HG03175 (cell line): ENCODE measurements around the gene BTBD2.

Experiments
- ATAC-seq: cut with Tn5 transposase; IDR thresholded peaks from one replicate; pipeline ENCODE4 v1.9.1; 2021; ENCODE audit warnings: mild to moderate bottlenecking, moderate library complexity; ENCODE audit not compliant: unreplicated experiment

Gene BTBD2

DNA sequence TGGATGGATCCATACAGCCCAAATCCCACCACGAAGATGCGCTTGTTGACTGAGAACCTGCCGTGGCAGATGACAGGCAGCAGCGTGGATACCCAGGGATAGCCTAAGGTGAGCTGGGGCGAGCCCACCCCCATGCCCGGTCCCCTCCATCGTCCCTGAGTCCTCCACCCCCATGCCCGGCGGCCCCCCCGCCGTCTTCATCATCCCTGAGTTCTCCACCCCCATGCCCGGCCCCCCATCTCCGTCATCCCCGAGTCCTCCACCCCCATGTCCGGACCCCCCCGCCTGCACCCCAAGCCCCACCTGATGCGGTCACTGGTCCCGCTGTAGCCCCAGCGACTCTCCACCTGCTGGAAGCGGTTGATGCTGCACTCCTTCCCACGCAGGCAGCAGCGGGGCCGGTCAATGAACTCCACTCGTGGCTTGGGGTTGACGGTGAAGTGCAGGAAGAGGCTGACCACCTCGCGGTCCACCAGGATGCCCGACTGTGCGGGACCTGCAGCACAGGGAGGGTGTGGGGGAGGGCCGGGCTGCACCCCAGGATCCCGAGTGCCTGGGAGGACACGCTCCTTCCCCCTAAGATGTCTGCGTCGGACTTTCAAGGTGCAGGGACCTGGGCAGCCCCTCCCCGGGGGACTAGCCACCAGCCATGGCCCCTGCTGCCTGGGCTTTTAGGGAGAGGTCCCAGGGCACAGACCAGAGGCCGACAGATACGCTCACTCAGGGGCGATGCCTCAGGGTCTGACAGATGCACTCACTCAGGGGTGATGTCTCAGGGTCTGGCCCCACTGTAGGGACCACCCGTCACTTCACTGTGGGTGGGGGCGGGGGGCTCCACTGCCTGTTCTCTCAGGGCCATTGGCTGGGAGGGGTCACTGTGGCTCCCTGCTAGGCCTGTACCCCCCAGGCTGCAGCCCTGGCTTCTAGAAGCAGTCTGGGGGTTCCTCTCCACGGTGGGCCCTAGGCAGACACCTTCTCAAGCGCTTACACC, 28.0 kb downstream of the BTBD2 start:
- ATAC-seq = no peak

DNA sequence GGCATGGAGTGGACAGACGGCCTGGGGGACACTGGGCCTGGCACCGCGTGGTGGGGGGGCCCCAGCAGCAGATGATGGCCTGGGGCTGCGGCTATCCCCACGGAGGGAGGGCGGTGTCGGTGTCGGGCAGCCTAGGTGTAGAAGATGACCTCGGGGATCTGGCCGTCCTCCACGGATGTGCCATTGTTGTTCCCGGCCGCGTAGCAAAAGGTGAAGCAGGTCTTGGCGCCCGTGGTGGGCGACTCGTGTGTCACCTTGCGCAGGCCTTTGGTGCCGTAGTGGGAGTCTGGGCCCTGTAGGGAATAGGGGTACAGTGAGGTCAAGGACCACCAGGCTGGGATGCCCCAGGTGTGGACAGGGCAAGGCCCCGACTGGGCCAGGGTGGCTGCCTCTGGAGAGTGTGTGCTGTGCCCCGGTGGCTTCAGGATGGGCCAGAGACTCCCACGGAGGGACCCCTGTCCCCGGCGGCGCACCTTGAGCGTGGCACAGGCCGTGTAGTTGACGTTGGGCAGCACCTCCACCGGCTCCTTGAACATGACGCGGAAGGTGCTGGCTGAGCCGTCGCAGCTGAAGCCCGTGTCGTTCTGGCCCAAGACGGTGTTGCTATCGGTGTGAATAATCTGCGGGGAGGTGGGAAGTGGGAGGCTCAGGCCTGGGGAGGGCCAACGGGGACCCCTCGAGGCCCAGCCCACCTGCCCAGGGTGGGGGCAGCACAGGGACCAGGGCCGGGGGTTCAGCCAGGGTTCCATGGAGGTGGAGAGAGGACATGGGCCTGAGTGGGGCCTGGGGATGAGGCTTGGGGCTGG, 29.0 kb downstream of the BTBD2 start:
- ATAC-seq = no peak

DNA sequence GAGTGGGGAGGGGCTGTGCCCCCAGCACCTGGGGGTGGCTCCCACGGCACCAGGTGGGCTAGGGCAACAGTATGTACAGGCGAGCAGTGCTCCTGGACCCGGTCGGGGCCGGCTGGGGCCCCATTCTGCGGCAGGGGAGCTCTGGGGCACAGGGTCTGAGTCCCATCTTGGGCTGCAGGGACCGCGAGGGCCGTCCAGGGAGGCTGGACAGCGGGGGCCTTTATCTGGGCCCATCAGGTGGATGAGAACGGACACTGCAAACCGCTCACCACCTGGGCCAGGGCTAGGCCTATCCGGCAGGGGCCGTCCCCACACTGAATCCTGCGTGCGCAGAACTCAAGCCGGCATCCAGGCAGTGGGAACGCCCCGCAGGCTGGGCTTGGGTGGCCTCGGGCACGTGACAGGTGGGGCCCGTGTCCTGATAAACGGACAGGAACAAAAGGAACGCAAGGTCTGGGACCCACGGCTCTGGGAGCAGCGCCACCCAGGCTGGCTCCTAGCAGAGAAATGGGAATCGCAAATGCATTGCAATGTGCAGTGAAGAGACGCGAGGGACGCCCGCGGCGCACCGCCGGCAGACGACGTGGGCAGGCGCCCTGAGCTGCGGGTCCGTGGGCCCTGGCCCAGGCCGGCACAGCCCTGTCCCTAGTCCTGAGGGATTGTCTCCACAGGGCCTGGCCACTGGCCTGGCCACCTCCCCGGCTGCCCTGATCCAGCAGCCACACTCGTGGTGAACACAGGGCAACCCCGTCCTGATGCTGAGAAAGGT, 29.7 kb downstream of the BTBD2 start:
- ATAC-seq = no peak

DNA sequence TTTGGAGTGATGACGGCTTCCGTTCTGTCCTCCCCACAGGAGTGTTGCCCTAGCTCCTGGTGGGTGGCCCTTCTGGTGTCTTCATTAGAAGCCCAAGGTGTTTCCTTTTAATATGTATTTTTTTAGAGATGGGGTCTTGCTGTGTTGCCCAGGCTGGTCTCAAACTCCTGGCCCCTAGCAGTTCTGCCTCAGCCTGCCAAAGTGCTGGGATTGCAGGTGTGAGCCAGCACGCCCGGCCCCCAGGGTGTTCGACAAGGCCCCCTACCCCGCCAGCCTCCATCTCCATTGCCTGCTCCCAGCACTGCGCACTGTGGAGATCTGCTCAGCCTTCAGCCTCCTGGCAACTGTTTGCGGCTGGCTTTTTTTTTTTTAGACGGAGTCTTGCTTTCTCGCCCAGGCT, 31.2 kb downstream of the BTBD2 start:
- no peak for ATAC-seq

DNA sequence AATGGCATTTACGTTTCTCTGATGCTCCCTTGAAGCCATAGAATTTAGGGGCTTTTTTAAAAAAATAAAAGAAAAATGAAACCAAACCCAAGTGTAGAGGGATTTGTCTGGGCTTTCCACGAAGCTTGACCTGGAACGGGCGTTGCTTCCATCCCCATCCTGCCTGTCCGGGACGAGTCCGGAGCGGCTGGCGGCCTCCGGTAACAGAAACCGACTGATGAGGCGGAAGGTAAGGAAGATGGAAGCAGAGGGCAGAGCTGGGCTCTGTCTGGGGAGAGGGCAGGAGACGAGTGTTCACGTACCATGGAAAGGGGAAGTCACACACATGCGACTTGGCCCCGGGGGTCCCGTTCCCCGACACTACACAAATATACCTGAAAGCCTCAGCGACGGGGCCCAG, 34.3 kb downstream of the BTBD2 start:
- ATAC-seq = no peak

DNA sequence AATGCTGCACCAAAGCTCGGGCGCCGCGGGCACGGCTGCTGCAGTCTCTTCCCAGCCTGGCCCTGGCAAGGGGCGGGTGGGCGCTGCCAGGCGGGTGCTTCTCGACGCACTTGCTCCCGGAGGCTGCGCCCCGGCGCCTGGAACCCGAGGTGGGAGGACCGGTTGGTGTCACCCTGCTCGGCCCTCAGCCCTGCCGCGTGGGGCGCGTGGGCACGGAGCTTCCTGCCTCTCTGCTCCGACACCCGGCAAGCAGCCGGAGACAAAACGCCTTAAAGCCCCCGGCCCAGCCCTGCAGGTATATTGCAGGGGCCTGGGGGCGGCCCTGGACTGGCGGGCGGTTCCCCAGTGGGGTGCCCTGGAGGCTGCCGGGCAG, 34.7 kb downstream of the BTBD2 start:
- ATAC-seq = no peak

DNA sequence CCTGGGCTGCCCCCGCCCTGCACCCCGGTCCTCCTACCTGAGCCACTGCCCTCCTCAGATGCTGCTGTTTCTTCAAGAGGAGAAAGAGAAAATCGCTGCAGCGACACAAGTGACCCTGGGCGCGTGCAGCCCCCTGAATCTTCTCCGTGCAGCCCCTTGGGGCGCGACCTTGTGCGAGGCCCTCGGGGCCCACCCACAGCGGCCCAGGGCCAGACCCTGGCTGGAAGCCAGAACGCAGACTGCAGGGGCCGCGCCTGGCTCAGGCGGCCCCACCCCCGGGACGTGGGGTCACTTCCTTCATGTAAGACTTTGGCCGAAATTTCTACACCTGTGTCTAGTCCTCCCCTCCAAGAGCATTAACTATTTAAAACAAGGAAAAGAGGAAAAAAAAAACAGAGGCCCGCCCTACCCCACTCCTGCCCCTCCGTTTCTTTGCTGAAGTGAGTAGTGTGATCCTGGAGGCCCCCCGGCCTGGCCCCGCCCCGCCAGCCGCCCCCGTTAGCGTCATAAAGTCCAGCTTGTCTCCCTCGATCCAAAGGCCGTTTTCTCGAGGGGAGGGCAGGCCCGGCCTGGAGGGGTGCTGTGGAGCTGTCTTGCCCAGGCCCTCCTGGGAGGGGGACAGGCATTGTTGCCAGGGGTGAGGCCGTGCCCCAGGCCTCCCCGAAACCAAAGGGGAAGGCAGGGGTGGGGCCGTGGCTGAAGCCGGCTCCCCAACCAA, 35.3 kb downstream of the BTBD2 start:
- ATAC-seq = no peak

DNA sequence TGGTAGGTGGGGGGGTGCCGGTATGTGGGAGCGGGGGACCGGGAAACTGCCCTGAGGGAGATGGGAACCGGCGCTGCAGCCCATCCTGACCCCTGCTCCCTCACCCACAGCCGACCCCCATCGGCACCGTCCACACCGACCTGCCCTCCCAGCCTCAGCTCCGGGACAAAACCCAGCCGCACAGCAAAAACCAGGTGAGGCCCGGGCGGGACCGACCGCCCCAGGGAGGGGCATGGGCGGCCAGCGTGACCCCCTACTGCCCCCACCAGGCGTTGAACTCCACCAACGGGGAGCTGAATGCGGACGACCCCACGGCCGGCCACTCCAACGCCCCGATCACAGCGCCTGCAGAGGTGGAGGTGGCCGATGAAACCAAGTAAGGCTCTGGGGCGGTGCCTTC, 35.9 kb downstream of the BTBD2 start:
- ATAC-seq = no peak

DNA sequence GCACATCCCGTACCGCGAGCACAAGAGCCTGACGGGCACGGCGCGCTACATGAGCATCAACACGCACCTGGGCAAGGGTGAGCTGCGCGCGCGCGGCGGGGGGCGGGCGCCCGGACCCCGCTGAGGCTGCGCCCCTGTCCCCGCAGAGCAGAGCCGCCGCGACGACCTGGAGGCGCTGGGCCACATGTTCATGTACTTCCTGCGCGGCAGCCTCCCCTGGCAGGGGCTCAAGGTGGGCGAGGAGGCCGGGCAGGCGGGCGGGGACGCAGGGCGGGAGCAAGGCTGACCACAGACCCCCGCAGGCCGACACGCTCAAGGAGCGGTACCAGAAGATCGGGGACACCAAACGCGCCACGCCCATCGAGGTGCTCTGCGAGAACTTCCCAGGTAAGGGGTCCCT, 36.5 kb downstream of the BTBD2 start:
- ATAC-seq = no peak

DNA sequence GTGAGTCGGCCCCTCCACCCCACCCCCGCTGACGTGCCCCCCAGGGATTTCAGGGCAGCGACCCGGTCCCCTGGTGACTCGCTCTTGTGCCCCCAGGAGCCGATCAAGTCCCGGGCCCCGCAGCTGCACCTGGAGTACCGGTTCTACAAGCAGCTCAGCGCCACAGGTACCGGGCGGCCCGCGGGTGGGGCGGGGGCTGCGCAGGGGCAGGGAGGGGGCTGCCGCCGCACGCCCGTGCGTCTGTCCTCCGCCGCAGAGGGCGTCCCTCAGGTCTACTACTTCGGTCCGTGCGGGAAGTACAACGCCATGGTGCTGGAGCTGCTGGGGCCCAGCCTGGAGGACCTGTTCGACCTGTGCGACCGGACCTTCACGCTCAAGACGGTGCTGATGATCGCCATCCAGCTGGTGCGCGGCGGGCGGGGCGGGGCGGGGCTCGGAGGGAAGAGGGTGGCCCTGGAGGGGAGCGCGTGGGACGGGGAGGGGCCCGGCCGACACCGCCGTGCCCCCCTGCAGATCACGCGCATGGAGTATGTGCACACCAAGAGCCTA, 37.1 kb downstream of the BTBD2 start:
- ATAC-seq = no peak

DNA sequence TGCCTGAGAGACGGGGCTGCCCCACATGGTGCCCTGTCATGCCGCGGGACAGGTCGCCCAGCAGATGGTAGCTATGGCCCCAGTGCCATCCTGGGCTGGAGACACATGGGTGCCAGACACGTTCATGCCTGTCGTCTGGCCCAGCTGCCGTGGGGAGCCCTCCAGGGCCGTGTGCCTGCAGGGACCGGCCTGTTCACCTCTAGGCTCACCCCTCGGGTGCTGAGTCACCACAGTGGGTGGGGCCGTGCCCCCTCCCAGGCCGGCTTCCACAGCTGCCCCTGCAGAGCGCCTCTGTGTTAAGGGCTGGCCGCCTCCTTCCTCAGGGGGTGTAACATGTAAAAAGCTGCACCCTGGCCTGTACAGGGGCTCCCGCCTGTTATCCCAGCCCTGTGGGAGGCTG, 38.4 kb downstream of the BTBD2 start:
- ATAC-seq = no peak

DNA sequence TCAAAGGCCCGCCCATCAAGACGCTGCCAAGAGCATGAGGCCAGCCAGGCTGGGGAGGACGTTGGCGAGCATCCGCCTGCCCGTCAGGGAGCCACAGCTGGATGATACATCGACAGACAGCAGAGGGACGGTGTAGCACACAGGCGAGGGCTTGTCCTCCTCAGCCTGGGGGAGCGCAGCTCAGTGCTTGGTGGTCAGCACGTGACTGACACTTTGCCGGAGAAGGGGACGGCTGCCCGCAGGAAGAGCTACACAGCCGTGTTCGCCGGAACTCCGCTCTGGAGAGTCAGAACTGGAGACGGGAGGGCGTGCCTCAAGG, 40.4 kb downstream of the BTBD2 start:
- no peak for ATAC-seq

DNA sequence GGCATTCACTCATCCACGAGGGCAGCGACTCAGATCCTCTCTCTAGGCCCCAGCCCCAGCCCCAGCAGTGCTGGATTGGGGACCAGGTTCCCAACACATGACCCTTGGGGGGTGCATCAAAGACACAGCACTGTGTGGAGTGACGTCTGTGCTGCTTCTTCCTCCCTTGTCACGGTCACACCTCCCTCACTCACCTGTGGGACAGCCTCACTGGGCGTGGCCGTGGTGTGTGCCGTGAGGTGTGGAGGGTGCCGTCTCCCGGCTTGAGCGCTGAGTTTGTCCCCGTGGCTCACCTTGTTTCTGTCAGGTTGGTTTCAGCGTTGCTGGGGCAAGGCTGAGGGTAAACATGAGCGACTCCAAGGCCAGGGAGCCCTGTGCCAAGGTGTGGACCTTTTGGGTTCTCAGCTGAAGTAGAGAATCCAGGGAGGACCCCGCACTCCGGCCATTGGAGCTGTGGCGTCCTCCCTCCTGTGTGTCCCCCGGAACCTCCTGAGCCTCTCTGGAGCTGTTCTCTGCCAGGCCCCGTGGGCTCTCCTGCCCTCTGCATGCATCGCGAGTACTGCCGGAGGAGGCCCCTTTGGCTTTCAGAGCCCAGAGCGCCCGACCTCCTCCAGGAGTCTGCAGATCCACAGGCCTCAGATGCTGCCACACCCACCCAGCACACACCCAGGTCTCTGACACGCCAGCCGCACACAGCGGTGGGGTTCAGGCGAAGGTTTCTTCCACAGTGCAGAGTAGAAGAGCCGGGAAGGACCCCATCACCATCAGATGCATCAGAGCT, 40.9 kb downstream of the BTBD2 start:
- no peak for ATAC-seq

DNA sequence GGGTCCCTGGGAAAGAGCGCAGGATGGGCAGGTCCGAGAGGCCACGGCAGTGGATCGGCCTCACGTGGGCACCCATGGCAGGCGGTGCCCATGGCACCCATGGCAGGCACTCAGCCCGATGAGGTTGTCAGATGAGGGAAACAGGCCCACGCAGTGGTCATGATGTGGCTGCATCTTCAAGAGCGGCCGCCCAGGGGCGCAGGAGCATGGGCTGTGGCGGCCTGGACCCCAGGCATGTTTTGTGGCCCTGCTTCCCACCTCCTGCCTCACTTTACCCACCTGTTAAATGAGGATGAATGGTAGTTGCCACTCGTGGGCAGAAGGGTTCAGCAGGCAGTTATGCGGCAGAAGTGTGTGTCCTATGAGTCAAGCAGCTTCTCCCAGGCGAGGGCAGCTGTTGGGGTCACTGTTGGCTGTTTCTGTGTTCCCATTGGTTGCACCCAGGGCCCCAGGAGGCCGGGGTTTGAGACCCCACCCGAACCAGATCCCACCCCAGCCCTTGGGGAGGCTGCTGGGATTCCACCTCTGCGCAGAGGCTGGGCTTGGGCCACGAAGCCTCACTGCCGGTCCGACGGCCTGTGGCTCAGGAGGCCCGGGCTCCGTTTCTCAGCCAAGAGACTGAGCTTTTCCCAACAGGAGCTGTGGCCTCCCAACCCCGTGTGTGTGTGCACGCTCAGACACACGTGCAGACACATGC, 44.6 kb downstream of the BTBD2 start:
- ATAC-seq = no peak

DNA sequence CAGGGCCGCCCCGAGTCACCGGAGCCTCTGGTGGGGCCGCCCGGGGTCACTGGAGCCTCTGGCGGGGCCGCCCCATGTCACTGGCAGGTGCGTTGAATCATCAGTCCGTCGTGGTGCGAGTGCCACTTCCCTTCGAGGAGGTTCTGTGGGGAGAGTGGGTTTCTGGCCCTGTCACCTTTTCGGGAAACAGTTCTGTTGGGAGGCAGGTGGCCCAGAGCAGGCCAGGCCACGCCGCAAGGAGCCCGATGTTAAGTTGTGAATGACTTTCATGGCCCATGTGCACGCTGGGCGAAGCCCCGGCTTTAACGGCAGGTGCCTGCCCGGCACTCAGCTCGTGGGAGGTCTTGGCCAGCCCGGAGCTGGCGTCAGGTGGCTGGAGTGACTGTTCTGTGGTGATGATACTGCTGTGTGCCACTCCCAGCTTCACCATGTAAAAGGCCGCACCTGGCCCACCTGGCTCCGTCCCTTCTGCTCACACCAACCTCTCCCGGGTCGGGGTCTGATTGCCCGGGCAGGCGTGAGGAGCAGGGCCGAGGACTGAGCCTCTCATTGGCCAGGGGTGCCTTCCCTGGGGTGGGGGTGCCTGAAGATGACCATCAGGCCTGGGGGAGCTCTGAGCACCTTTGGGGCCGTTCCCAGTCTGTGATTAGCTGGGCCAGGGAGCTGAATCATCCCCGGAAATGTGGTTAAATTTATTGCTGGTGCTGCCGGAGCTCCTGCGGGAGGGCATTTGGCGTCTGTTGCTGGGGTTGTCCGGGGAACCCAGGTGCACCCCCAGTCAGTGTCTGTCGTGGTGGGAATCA, 45.3 kb downstream of the BTBD2 start:
- ATAC-seq = no peak

DNA sequence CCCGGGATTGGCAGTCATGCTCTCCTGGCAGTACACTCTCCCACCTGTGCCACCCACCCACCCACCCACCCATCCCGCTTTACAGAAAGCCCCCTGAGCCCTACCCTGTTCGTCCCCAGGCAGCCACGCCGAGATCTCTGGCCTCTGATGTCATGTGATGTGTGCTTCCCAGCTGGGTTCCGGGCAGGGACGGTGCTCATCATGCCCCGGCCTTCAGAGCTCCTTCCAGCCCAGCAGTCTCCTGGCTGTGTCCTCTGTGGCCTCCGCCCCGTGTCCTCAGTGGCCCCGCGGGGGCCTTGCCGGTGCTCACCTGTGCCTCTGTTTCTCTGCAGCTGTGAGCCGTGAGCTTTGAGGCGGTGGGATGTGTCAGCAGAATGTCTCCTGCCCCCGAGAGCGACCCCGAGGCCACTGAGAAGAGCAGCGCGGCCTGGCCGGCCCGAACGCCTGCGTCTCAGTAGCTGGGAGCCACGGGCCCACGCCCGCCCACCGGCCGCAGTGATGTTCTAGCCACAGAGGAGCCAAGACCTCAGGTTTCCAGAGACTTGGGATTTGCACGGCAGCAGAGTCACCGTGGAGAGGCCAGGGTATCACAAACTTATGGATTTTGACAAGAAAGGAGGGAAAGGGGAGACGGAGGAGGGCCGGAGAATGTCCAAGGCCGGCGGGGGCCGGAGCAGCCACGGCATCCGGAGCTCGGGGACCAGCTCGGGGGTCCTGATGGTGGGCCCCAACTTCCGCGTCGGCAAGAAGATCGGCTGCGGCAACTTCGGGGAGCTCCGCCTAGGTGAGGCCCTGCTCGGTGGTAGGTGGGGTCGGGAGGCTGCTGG, 46.1 kb downstream of the BTBD2 start:
- no peak for ATAC-seq
